HCT116 (cell line): ENCODE data around the gene VMP1.

ENCODE experiments used
- CTCF ChIP-seq, 3 experiments: fragments of 200-600 bp in 1 of 3; sonication (generic) in 1 of 3; IDR thresholded peaks in 2 of 3; conservative IDR thresholded peaks in 1 of 3; 2 replicates each; pipeline ENCODE4 v1.5.1; 2012 to 2017; ENCODE audit warnings: low read depth in 2 of 3, low read length in 2 of 3, antibody characterized with exemption in 1 of 3, borderline replicate concordance in 1 of 3, control low read depth in 1 of 3, mild to moderate bottlenecking in 1 of 3, mixed read lengths in 1 of 3, mixed run types in 1 of 3, moderate library complexity in 1 of 3; ENCODE audit not compliant: insufficient read depth in 1 of 3
- POLR2A ChIP-seq: IDR thresholded peaks from 2 replicates; pipeline ENCODE4 v1.7.0; 2011; ENCODE audit warnings: borderline replicate concordance; ENCODE audit not compliant: insufficient read depth, insufficient read length; ENCODE audit errors: extremely low read depth

GRCh38 chr17:59683283-59683682 lies 24.2 kb upstream of the VMP1 start:
- TF ChIP-seq CTCF (IDR thresholded peaks at IDR 0.05 in 2 of 3, conservative IDR thresholded peaks at IDR 0.05 in 1 of 3; ENCODE audit: borderline replicate concordance in 1 of 3, insufficient read depth in 1 of 3, low read depth in 2 of 3, low read length in 2 of 3) (no peak), POLR2A (no peak)
